Ectodermal cell (in vitro differentiated cells): Measurements from ENCODE around the gene DPYSL3.

Experiments used
- H3K27ac ChIP-seq: 2 replicates; pipeline ENCODE4 v1.7.0; 2013; ENCODE audit warnings: mild to moderate bottlenecking, low read depth, low read length; ENCODE audit not compliant: insufficient read depth, poor library complexity, severe bottlenecking
- H3K27me3 ChIP-seq: 2 replicates; pipeline ENCODE4 v1.7.0; 2013; ENCODE audit warnings: mild to moderate bottlenecking, low read length; ENCODE audit not compliant: insufficient read depth, control insufficient read depth, poor library complexity, severe bottlenecking
- H3K36me3 ChIP-seq: one replicate; pipeline ENCODE4 v1.7.0; 2013; ENCODE audit warnings: low read length; ENCODE audit not compliant: control insufficient read depth, insufficient read depth
- H3K4me1 ChIP-seq: one replicate; pipeline ENCODE4 v1.7.0; 2013; ENCODE audit warnings: low read length; ENCODE audit not compliant: control insufficient read depth, insufficient read depth
- H3K4me3 ChIP-seq: 2 replicates; pipeline ENCODE4 v1.7.0; 2013; ENCODE audit warnings: low read depth, low read length, control low read depth; ENCODE audit not compliant: insufficient read depth
- H3K9me3 ChIP-seq: 2 replicates; pipeline ENCODE4 v1.7.0; 2013; ENCODE audit warnings: mild to moderate bottlenecking, low read length, moderate library complexity; ENCODE audit not compliant: control insufficient read depth
- WGBS, 2 experiments: methylation state at CpG; one replicate each; pipeline ENCODE4 v1.1.7; 2013; ENCODE audit warnings: missing lambda C conversion rate in 2 of 2; 5-methylcytosine and 5-hydroxymethylcytosine counted together

The DPYSL3 gene

DNA sequence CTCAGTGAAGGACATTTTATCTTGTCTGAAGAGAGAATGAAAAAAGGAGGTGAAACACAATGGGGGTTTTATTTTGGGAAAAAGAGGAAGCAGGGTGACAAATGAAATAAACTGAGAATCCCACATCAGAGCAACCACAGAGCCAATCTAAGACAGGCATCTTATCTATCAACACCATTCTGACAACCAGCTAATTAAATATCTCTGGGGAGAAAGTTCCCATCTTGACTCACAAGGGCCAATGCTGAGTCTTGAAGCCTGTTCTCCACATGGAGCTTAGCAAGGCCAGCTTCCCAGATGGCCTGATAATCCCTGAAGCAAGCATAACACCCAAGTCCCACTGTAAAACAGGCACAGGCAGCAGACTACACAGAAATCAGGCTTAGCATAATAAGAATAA is 30.4 kb downstream of the DPYSL3 start:
- no peak overlapping the region for H3K27ac ChIP-seq
- peaks cover 7% of the 10 kb centered on the region for H3K4me1 ChIP-seq
- no peak overlapping the region for H3K4me3 ChIP-seq
- no peaks in the 10 kb centered on the region for H3K9me3 ChIP-seq
- no peaks in the 10 kb centered on the region for H3K27me3 ChIP-seq
- H3K36me3 ChIP-seq: no peaks in the 10 kb centered on the region

DNA sequence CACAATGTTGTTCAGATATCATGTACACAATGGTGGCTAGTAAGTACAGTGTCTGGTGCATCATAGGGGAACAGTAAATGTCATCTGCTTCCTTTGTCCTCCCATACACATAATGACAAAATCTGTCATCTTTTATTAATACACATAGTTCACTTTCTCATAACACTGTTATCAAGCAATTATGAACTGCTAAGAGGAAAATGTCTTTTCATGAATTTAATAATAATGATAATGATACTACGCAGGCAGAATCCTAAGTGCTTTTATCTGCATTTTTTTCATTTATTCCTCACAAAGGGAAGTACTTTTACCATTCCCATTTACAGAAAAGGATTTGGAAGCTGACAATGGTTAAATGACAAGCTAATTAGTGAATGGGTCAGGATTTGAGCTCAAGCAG is 35.7 kb downstream of the DPYSL3 start:
- Histone ChIP-seq H3K27ac (no peak overlapping the region), H3K9me3 (no peaks in the 10 kb centered on the region), H3K27me3 (no peaks in the 10 kb centered on the region), H3K4me1 (no peaks in the 10 kb centered on the region), H3K36me3 (no peaks in the 10 kb centered on the region), H3K4me3 (no peak overlapping the region)
- no CpG with 5 or more reads among the region's 1 CpG for WGBS, 2 experiments

DNA sequence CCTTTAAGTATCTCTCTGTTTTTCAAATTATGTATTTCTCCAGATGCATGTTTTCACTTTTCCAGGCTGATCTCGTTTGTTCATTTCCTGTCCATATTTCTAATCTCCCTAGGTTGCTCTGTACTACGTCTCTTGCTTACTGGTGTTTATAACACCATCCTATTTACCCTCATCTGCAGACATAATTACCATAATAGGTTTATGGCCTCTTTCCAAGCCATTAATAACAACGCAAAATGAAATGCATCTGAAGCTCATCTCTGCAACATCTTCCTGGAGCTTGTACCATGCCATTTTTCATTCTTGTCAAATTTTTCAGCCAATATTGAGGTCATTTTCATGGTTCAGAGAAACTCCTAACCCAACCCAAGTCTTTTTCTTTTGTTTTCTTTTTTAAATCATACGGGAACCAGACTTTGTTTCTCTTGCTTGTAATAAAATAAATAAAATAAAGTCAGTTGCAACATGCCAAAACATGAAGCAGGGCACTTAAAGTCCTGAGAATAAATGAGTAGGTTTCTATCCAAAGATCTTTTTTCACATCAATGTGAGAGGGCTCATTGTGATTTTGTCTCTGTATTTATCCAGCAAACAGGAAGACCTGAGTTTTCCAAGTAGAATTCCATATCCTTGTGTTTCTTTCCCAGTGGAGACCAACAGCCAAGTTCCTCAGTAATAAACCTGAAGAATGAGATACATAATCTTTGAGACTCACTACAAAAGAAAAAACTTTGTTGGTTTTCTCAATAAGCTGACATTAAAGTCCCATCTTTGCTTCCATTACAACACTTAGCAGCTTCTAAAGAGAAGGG is 37.0 kb downstream of the DPYSL3 start:
- Histone ChIP-seq H3K36me3 (no peaks in the 10 kb centered on the region), H3K4me3 (no peak overlapping the region), H3K27me3 (no peaks in the 10 kb centered on the region), H3K27ac (no peak overlapping the region), H3K4me1 (no peaks in the 10 kb centered on the region), H3K9me3 (no peaks in the 10 kb centered on the region)
- WGBS, 2 experiments: 94 to 95% methylated on average over 3 of the region's 4 CpGs

DNA sequence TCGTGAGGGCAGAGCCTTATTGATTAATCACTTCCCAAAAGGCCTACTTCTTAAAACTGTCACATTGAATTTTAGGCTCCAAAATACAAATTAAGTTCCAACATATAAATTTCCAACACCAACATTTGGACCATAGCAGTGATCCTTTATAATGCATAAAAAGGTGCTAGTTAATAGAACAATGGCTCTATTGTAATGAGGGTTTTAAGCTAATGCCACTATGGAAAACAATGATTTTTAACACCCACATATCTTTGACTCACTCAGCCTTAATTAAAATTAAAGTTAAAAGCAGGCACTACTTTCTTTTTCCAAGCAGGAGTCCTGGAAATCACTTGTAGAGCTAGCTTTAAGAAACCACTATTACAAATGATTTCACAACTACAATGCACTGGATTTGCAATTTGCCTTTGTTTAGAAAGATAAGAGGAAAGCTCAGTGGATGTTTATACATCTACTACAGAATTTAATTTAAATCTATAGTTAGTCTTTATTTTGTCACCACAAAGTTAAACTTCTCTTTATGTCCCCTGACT is 41.8 kb downstream of the DPYSL3 start:
- no peaks in the 10 kb centered on the region for H3K9me3 ChIP-seq
- no peak overlapping the region for H3K4me3 ChIP-seq
- no peaks in the 10 kb centered on the region for H3K27me3 ChIP-seq
- no peak overlapping the region for H3K27ac ChIP-seq
- H3K4me1 ChIP-seq: no peaks in the 10 kb centered on the region
- WGBS, 2 experiments: 53 to 68% methylated on average over 1 of the region's 1 CpG
- no peaks in the 10 kb centered on the region for H3K36me3 ChIP-seq

DNA sequence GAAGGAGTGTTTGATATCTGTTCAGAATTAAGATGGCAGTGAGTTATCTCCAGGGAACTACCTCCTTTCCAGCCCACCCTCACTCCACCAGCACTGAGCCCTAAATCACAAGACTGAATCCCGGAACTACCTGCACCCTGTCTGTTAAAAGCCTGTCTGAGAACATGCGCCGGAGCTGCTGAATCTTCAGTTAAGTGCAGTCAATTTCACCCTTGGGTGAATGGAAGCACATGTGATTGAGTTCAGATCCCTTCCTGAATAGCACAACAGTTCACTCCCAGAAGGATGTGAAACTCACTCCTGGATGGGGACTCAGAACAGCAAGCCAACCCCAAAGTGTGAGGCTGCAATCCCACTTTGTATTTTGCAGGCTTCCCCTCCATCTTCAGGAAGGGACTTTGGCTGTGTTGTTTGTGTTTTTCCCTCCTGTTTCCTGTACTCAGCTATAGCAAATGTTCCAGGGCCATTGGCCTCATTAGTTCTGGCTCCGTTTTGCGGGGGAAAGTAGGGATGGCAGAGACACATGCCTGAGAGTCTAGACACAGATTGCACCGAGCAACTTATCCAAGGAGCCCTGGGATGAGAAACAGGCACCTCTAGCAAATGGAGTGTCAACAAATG is 43.4 kb downstream of the DPYSL3 start:
- H3K36me3 ChIP-seq: no peaks in the 10 kb centered on the region
- no peaks in the 10 kb centered on the region for H3K27me3 ChIP-seq
- H3K27ac ChIP-seq: no peak overlapping the region
- H3K4me1 ChIP-seq: no peaks in the 10 kb centered on the region
- H3K9me3 ChIP-seq: no peaks in the 10 kb centered on the region
- 85 to 90% methylated on average over 6 of the region's 6 CpGs for WGBS, 2 experiments
- no peak overlapping the region for H3K4me3 ChIP-seq

DNA sequence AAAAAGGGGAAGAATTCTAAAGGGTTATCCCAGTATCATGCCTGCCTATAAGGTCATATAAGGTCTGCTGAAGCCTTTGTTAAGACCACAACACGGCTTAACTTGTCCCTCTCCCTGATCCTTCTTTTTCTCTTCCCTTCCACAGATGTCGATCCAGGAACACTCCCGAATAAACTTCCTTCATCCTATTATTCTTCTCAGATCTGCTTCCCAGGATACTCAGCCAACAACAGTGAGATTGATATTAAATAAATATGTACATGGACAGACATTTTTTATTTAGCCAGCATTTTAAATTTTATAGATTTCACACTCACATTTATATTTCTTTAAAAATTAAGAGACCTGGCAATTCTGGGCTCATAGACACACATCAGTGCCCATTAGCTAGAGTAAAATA is 44.1 kb downstream of the DPYSL3 start:
- H3K36me3 ChIP-seq: no peaks in the 10 kb centered on the region
- no peak overlapping the region for H3K4me3 ChIP-seq
- 81 to 87% methylated on average over 3 of the region's 3 CpGs for WGBS, 2 experiments
- H3K27ac ChIP-seq: no peak overlapping the region
- no peaks in the 10 kb centered on the region for H3K9me3 ChIP-seq
- H3K4me1 ChIP-seq: no peaks in the 10 kb centered on the region
- no peaks in the 10 kb centered on the region for H3K27me3 ChIP-seq

DNA sequence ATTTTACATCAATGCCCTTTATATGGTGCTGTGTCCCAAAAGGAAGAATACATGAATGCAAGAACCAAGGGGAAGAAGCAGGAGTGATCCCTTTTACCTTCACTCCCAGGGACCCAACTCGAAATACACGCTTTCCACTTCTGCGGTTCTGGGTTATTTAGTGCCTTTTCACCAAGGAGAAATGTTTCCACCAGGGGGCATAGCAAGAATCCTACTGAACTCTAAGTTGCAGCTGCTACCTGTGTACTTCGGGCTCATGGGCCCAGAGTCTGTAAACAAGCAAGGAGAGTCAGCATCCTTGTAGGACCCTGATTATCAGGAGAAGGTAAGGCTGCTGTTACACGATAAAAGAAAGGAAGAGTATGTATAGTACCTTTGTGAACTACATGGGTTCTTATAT is 45.7 kb downstream of the DPYSL3 start:
- WGBS, 2 experiments: 82% methylated on average over 5 of the region's 5 CpGs
- Histone ChIP-seq H3K36me3 (no peaks in the 10 kb centered on the region), H3K4me1 (no peaks in the 10 kb centered on the region), H3K27me3 (no peaks in the 10 kb centered on the region), H3K9me3 (no peaks in the 10 kb centered on the region), H3K4me3 (no peak overlapping the region), H3K27ac (no peak overlapping the region)

DNA sequence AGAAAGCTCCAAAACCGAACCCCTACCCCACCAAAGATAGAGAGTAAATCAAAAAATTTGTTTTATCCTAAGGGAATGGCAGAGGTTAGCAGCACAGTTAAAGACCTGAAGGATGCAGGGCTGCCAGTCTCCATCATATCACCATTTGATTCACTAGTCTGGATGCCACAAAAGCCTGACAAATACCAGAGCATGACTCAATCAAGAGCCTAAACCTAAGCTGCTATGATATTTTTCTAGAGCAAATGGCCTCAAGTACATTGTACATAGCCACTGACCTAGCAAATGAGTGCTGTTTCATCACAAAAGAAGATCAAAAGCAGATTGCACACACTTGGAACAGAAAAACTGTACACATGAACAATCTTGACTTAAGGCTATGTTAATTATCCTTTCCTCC is 48.0 kb downstream of the DPYSL3 start:
- WGBS, 2 experiments: 100% methylated on average over 1 of the region's 1 CpG; no CpG with 5 or more reads in 1 of the 2 experiments
- no peak overlapping the region for H3K4me3 ChIP-seq
- no peaks in the 10 kb centered on the region for H3K36me3 ChIP-seq
- H3K9me3 ChIP-seq: no peaks in the 10 kb centered on the region
- H3K27ac ChIP-seq: no peak overlapping the region
- no peaks in the 10 kb centered on the region for H3K4me1 ChIP-seq
- H3K27me3 ChIP-seq: no peaks in the 10 kb centered on the region

DNA sequence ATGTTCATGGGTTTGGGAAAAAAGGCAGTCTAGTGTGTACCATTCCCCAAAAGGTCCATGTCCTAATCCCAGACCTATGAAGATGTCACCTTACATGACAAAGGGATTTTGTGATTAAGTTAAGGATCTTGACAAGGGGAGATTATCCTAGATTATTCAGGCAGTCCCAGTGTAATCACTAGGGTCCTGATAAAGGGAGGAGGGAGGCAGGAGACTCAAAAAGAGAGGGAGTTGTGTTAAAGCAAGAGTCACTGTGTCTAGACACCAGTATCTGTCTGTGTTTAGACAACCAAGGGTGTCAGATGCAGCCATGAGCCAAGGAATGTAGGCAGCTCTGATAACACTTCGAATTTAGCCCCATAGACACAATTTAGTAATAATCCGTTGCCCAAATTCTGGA is 49.5 kb downstream of the DPYSL3 start:
- H3K36me3 ChIP-seq: no peaks in the 10 kb centered on the region
- no peaks in the 10 kb centered on the region for H3K9me3 ChIP-seq
- WGBS, 2 experiments: 92 to 95% methylated on average over 2 of the region's 2 CpGs
- no peak overlapping the region for H3K4me3 ChIP-seq
- H3K27me3 ChIP-seq: no peaks in the 10 kb centered on the region
- H3K4me1 ChIP-seq: peaks cover 11% of the 10 kb centered on the region
- no peak overlapping the region for H3K27ac ChIP-seq

DNA sequence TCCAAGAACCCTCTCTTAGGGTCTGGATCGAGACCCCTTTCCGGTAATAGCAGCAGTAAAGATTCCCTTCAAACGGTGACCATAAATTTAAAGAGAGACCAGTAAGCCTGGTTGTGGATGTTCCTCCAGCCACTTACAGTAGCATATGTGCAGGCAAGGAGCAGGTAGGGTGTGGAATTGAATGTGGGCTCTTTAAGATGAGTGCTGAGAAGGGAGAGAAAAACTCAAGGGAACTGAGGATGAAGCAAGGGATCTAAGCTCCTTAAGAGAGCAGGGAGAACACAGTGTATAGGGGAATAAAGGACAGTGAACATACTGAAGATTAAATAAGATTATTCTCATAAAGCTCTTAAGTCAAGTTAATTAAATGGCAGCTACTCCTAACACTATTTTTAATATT is 51.3 kb downstream of the DPYSL3 start:
- 94 to 97% methylated on average over 3 of the region's 3 CpGs for WGBS, 2 experiments
- H3K36me3 ChIP-seq: no peaks in the 10 kb centered on the region
- H3K9me3 ChIP-seq: no peaks in the 10 kb centered on the region
- peaks cover 21% of the 10 kb centered on the region for H3K4me1 ChIP-seq
- H3K27me3 ChIP-seq: no peaks in the 10 kb centered on the region
- H3K4me3 ChIP-seq: no peak overlapping the region
- no peak overlapping the region for H3K27ac ChIP-seq
